Measurements from ENCODE around the gene RASSF4. TPM values are rescaled to one million over a fixed set of nuclear protein-coding genes. Genes with fewer than 3 reads are reported as not detected.

RASSF4 gene
- total and polyA plus RNA-seq, 2 experiments from 2014 or later: 2.1 to 2.3 TPM

- Histone ChIP-seq H3K36me3 (ENCODE audit: low read depth) (no peaks in the 10 kb centered on the region), H3K9ac (no peak overlapping the region), H3K9me3 (ENCODE audit: low read depth) (no peaks in the 10 kb centered on the region), H3K9me2 (ENCODE audit: insufficient read depth) (no peaks in the 10 kb centered on the region), H3K27ac (no peak overlapping the region), H4K20me1 (ENCODE audit: insufficient read depth) (no peaks in the 10 kb centered on the region), H3K4me2 (ENCODE audit: unreplicated experiment) (no peak overlapping the region), H3F3A (ENCODE audit: insufficient read depth) (no peaks in the 10 kb centered on the region; the same call in 1 of the 2 replicates), H3K4me1 (ENCODE audit: insufficient read depth) (peaks cover 12% of the 10 kb centered on the region), H3K4me3 (no peak overlapping the region), H3K79me2 (ENCODE audit: insufficient read depth) (no peaks in the 10 kb centered on the region), H3K27me3 (replicated peaks; ENCODE audit: insufficient read depth) (no peaks in the 10 kb centered on the region), H2AFZ (no peak overlapping the region; the same call in 1 of the 2 replicates)
- peak; percentile 85 for DNase-seq
- TF ChIP-seq EZH2phosphoT487 (IDR thresholded peaks at IDR 0.05; ENCODE audit: insufficient read depth, low read depth): no peak
- TF ChIP-seq EZH2 (IDR thresholded peaks at IDR 0.05; ENCODE audit: insufficient read depth, poor library complexity, severe bottlenecking): no peak
- WGBS, 2 experiments (ENCODE audit: low coverage in 1 of 2, low lambda C conversion rate in 2 of 2, missing lambda C conversion rate in 2 of 2): 29 to 37% methylated on average over 10 of the region's 10 CpGs
- in situ Hi-C loops (cut with MboI): no loop called here
Observed at GRCh38 chr10:44932517-44933450, 26.8 kb upstream of the RASSF4 start.

GRCh38 chr10:44933451-44934321 lies 25.9 kb upstream of the RASSF4 start:
- no peak for DNase-seq
- in situ Hi-C loops (cut with MboI): no loop called here
- WGBS, 2 experiments (ENCODE audit: low coverage in 1 of 2, low lambda C conversion rate in 2 of 2, missing lambda C conversion rate in 2 of 2): 70 to 71% methylated on average over 8 to 9 of the region's 9 CpGs

GRCh38 chr10:44934416-44935200 lies 25.0 kb upstream of the RASSF4 start:
- H3K9me3 ChIP-seq (ENCODE audit: low read depth): no peaks in the 10 kb centered on the region
- no peak overlapping the region for H3K9ac ChIP-seq
- H4K20me1 ChIP-seq (ENCODE audit: insufficient read depth): no peaks in the 10 kb centered on the region
- H3K27me3 ChIP-seq (replicated peaks; ENCODE audit: insufficient read depth): no peaks in the 10 kb centered on the region
- in situ Hi-C loops (cut with MboI): no loop called here
- H3K36me3 ChIP-seq (ENCODE audit: low read depth): no peaks in the 10 kb centered on the region
- no peak overlapping the region for H3K4me3 ChIP-seq
- no peaks in the 10 kb centered on the region; the same call in 1 of the 2 replicates for H3F3A ChIP-seq (ENCODE audit: insufficient read depth)
- H3K9me2 ChIP-seq (ENCODE audit: insufficient read depth): no peaks in the 10 kb centered on the region
- WGBS, 2 experiments (ENCODE audit: low coverage in 1 of 2, low lambda C conversion rate in 2 of 2, missing lambda C conversion rate in 2 of 2): 94 to 96% methylated on average over 16 to 18 of the region's 18 CpGs
- no peak overlapping the region for H2AFZ ChIP-seq
- no peak overlapping the region for H3K27ac ChIP-seq
- no peak overlapping the region for H3K4me2 ChIP-seq (ENCODE audit: unreplicated experiment)
- H3K4me1 ChIP-seq (ENCODE audit: insufficient read depth): peaks cover 12% of the 10 kb centered on the region
- no peak for DNase-seq
- TF ChIP-seq EZH2phosphoT487 (IDR thresholded peaks at IDR 0.05; ENCODE audit: insufficient read depth, low read depth): no peak
- no peak for TF ChIP-seq EZH2 (IDR thresholded peaks at IDR 0.05; ENCODE audit: insufficient read depth, poor library complexity, severe bottlenecking)
- no peaks in the 10 kb centered on the region for H3K79me2 ChIP-seq (ENCODE audit: insufficient read depth)

More at GRCh38 chr10:44933451-44934321, 25.9 kb upstream of the RASSF4 start:
- Histone ChIP-seq H3K4me1 (ENCODE audit: insufficient read depth) (peaks cover 12% of the 10 kb centered on the region), H3K27ac (no peak overlapping the region), H3K4me2 (ENCODE audit: unreplicated experiment) (no peak overlapping the region), H3K36me3 (ENCODE audit: low read depth) (no peaks in the 10 kb centered on the region), H2AFZ (no peak overlapping the region), H3F3A (ENCODE audit: insufficient read depth) (no peaks in the 10 kb centered on the region; the same call in 1 of the 2 replicates), H3K79me2 (ENCODE audit: insufficient read depth) (no peaks in the 10 kb centered on the region), H3K9me2 (ENCODE audit: insufficient read depth) (no peaks in the 10 kb centered on the region), H3K9me3 (ENCODE audit: low read depth) (no peaks in the 10 kb centered on the region), H3K27me3 (replicated peaks; ENCODE audit: insufficient read depth) (no peaks in the 10 kb centered on the region), H3K9ac (no peak overlapping the region), H3K4me3 (no peak overlapping the region), H4K20me1 (ENCODE audit: insufficient read depth) (no peaks in the 10 kb centered on the region)
- no peak for TF ChIP-seq EZH2 (IDR thresholded peaks at IDR 0.05; ENCODE audit: insufficient read depth, poor library complexity, severe bottlenecking)
- no peak for TF ChIP-seq EZH2phosphoT487 (IDR thresholded peaks at IDR 0.05; ENCODE audit: insufficient read depth, low read depth)
